Activated CD4-positive, alpha-beta memory T cell treated with anti-CD3 and anti-CD28 coated beads for 36 hours (primary cell): Measurements from ENCODE around the gene SAYSD1. TPM values are rescaled to one million over a fixed set of nuclear protein-coding genes. Genes with fewer than 3 reads are reported as not detected.

ENCODE experiments used
- CTCF ChIA-PET: fragments of 350-600 bp; sonication (Branson Sonifier 250); formaldehyde crosslinking; loops from one replicate; lab custom pipeline; 2021; ENCODE audit warnings: antibody characterized with exemption, inconsistent platforms; lab: Charles Lee
- POLR2A ChIA-PET: fragments of 350-600 bp; sonication (Branson Sonifier 250); formaldehyde crosslinking; loops from one replicate; lab custom pipeline; 2021; ENCODE audit warnings: antibody characterized with exemption; lab: Charles Lee
- DNase-seq: peaks from one replicate; pipeline ENCODE4 v3.0.0-alpha.2; 2020
- H3K27ac Mint-ChIP-seq: one replicate; pipeline ENCODE4 v1.8.0; 2021; ENCODE audit warnings: mixed read lengths
- H3K27me3 Mint-ChIP-seq: one replicate; pipeline ENCODE4 v1.8.0; 2021; ENCODE audit warnings: mixed read lengths
- H3K36me3 Mint-ChIP-seq: one replicate; pipeline ENCODE4 v1.8.0; 2021; ENCODE audit warnings: mixed read lengths
- H3K4me1 Mint-ChIP-seq: one replicate; pipeline ENCODE4 v1.8.0; 2021; ENCODE audit warnings: low read depth, mixed read lengths
- H3K4me3 Mint-ChIP-seq: one replicate; pipeline ENCODE4 v1.8.0; 2021; ENCODE audit warnings: mild to moderate bottlenecking, mixed read lengths
- H3K9me3 Mint-ChIP-seq: one replicate; pipeline ENCODE4 v1.8.0; 2021; ENCODE audit warnings: mixed read lengths
- intact Hi-C: fragments of 100-400 bp; cut with micrococcal nuclease; formaldehyde crosslinking; loops from one replicate; pipeline ENCODE4 v1.15.1; 2023
- total RNA-seq, 2 experiments: library from RNA; stranded (reverse); gene quantifications; one replicate each; pipeline ENCODE4 v1.2.3, GENCODE V29; 2021

SAYSD1 gene
- total RNA-seq, 2 experiments from 2014 or later = 12.3 to 12.9 TPM

DNA sequence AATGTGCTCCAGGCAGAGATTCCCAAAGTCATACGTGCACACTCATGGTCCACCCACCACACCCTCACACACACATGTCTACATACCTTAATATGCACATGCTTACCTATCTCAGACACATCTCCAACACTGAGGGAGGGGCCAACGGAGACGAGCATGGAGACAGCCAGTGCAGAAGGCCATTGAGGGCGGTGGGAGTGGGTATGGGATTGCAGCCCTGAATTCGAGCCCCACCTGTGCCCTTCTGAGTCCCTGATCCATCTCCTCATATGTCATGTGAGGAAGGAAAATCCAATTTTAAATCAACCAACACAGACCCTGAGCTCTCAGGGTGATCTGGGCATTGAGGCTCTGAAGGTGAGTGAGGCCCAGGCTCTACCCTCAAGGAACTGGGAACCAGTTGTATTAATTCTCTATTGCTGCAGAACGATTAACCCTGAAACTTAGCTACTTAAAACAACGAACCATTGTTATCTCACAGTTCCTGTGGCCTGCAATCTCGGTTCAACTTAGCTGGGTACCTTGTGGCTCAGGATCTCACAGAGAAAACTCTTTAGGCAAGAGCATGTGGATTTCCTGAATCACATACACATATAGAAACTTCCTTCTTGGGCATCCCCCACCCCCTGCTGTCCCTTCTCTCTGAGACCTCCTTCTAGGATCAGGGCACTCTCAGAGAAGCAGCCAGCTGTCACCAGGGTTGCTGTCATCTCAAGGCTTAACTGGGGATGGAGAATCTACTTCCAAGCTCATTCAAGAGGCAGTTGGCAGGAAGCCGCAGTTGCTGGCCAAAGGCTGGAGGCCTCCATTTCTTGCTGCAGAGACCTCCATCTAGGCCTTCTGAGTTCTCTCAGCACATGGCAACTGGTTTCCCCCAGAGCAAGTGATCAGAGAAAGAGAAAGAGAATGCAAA is 38.1 kb downstream of the SAYSD1 start:
- DNase-seq = no peak
- ChIA-PET POLR2A (no interaction called here), CTCF (no interaction called here)
- Mint-ChIP-seq H3K36me3 (no peaks in the 10 kb centered on the region), H3K4me1 (peaks cover 2% of the 10 kb centered on the region), H3K9me3 (no peaks in the 10 kb centered on the region), H3K4me3 (no peak overlapping the region), H3K27me3 (no peaks in the 10 kb centered on the region), H3K27ac (no peak overlapping the region)
- intact Hi-C loops = no loop called here

- CTCF ChIA-PET = interaction anchor here (1.0 kb wide), 1 partner anchor 48 kb away, joined by 3 read pairs; no protein-coding TSS in a partner anchor
- POLR2A ChIA-PET = no interaction called here
- Mint-ChIP-seq H3K9me3 (no peaks in the 10 kb centered on the region), H3K4me3 (no peak overlapping the region), H3K27ac (no peak overlapping the region), H3K27me3 (peaks cover 3% of the 10 kb centered on the region), H3K36me3 (no peaks in the 10 kb centered on the region), H3K4me1 (peaks cover 2% of the 10 kb centered on the region)
- DNase-seq = no peak
- intact Hi-C loops = no loop called here
Observed at GRCh38 chr6:39075807-39076622, 39.0 kb downstream of the SAYSD1 start.

DNA sequence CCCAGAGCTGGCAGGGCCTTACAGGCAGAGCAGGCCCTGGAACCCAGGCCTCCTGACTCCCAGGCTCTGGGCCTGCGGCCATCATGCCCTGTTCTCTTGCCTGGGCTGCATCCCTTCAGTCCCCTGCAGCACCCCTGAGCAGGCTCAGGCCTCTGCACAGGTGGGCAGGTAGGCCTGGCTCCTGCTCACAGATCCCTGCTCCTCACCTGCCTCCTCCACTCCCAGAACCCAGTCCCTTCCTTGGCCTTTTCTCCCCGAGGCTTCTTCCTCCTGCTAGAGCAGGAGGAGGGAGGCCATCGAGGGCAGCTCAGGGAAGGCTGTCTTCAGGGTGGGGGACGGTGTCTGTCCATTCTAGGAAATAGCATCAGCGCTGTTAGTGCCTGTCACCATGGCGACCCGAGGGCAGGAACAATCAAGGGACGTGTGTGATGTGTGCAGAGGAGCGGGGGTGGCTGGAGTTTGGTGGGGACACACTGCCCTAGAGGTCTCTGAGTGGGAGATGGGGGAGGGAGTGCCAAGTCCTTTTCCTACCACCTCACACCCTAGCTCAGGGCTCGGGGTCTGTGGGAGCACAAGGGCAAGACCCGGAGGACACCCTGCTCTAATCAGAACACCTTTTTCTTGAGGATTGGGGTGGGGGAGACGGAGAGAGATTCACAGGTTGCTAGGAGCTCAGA is 39.8 kb downstream of the SAYSD1 start:
- POLR2A ChIA-PET = no interaction called here
- H3K27me3 Mint-ChIP-seq = peaks cover 6% of the 10 kb centered on the region

DNA sequence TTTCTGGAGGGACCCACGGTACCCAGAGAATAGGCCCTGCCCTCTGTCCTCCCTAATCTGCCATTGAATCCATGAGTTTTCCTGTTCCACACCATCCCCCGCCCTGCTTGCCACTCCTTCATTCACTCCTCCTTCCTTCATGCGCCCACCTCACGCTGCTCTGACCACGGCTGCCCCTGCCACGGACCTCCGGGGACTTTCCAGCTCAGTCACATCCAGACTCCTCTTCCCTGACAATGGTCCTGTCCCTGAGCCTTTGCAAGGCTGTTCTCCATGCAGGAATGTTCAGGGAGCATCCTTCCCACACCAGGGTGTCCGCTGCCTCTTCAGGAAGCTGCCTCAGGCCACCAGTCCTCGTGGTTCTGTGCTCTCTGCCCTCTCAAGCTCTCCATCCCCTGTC is 40.5 kb downstream of the SAYSD1 start:
- no peak overlapping the region for H3K27ac Mint-ChIP-seq
- DNase-seq = no peak
- H3K9me3 Mint-ChIP-seq = no peaks in the 10 kb centered on the region
- ChIA-PET CTCF (no interaction called here), POLR2A (no interaction called here)
- peaks cover 2% of the 10 kb centered on the region for H3K4me1 Mint-ChIP-seq
- intact Hi-C loops = no loop called here
- no peaks in the 10 kb centered on the region for H3K36me3 Mint-ChIP-seq
- H3K4me3 Mint-ChIP-seq = no peak overlapping the region
- H3K27me3 Mint-ChIP-seq = peaks cover 6% of the 10 kb centered on the region

More for the DNA sequence above, 39.8 kb downstream of the SAYSD1 start:
- Mint-ChIP-seq H3K4me3 (no peak overlapping the region), H3K4me1 (peaks cover 2% of the 10 kb centered on the region), H3K9me3 (no peaks in the 10 kb centered on the region), H3K36me3 (no peaks in the 10 kb centered on the region), H3K27ac (no peak overlapping the region)
- DNase-seq = no peak
- CTCF ChIA-PET = interaction anchor here (1.0 kb wide), 1 partner anchor 49 kb away, joined by 3 read pairs; no protein-coding TSS in a partner anchor
- intact Hi-C loops = no loop called here

- ChIA-PET CTCF (no interaction called here), POLR2A (no interaction called here)
- Mint-ChIP-seq H3K4me1 (peaks cover 2% of the 10 kb centered on the region), H3K36me3 (no peaks in the 10 kb centered on the region), H3K4me3 (no peak overlapping the region), H3K9me3 (no peaks in the 10 kb centered on the region), H3K27ac (no peak overlapping the region), H3K27me3 (peaks cover 10% of the 10 kb centered on the region)
- no peak for DNase-seq
- intact Hi-C loops = no loop called here
Observed at GRCh38 chr6:39073471-39074355, 41.3 kb downstream of the SAYSD1 start.

GRCh38 chr6:39072830-39073229 is 42.2 kb downstream of the SAYSD1 start:
- CTCF ChIA-PET = no interaction called here
- POLR2A ChIA-PET = no interaction called here
- Mint-ChIP-seq H3K36me3 (no peaks in the 10 kb centered on the region), H3K4me1 (peaks cover 2% of the 10 kb centered on the region), H3K4me3 (no peak overlapping the region), H3K27ac (no peak overlapping the region), H3K9me3 (no peaks in the 10 kb centered on the region), H3K27me3 (peaks cover 10% of the 10 kb centered on the region)
- intact Hi-C loops = no loop called here
- no peak for DNase-seq

- DNase-seq = no peak
- Mint-ChIP-seq H3K9me3 (no peaks in the 10 kb centered on the region), H3K27me3 (peaks cover 19% of the 10 kb centered on the region), H3K27ac (no peak overlapping the region), H3K4me3 (no peak overlapping the region), H3K36me3 (no peaks in the 10 kb centered on the region), H3K4me1 (no peaks in the 10 kb centered on the region)
- intact Hi-C loops = no loop called here
- ChIA-PET POLR2A (no interaction called here), CTCF (interaction anchor here (1.3 kb wide), 1 partner anchor 71 kb away, joined by 3 read pairs; no protein-coding TSS in a partner anchor)
Observed at GRCh38 chr6:39068391-39068790, 46.6 kb downstream of the SAYSD1 start.

DNA sequence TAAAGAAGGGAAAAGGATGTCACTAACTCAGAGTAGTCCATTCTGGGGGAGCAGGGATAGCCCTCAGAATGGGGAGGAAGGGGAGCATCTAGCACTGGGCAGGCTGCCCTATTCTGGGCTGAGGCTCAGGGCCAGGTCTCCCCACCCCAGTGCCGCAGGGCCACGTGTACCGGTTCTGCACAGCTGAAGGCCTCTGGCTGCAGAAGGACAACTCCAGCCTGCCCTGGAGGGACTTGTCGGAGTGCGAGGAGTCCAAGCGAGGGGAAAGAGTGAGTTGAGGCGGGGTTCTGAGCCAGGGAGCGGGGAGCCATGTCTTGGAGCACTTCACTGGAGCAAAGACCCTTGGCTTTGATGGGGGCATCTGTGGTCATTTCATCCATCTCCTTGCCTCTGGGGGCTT is 49.4 kb downstream of the SAYSD1 start:
- ChIA-PET CTCF (no interaction called here), POLR2A (no interaction called here)
- no peaks in the 10 kb centered on the region for H3K4me1 Mint-ChIP-seq
- no peaks in the 10 kb centered on the region for H3K36me3 Mint-ChIP-seq
- H3K27me3 Mint-ChIP-seq = peaks cover 22% of the 10 kb centered on the region
- no peak overlapping the region for H3K27ac Mint-ChIP-seq
- no peak overlapping the region for H3K4me3 Mint-ChIP-seq
- no peaks in the 10 kb centered on the region for H3K9me3 Mint-ChIP-seq
- intact Hi-C loops = no loop called here
- DNase-seq = no peak

DNA sequence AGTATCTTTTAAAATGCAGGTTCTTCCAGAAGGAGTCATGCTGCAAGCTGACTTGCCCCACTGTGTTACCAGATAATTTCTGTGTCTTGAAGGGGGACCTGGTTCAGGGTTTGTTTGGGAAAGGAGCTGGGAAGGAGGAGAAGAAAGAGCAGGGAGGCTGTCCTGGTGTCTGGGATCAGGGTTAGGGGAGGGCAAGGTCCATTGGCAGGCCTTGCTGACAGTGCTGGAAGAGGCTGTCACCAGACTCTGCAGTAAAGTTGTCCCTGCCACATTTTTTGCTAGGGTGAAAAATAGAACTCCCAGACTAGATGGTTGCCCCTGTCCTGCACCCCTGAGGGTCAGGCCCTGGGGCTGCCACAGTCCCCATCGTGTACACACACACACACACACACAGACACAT is 51.5 kb downstream of the SAYSD1 start:
- intact Hi-C loops = no loop called here
- Mint-ChIP-seq H3K27me3 (peaks cover 21% of the 10 kb centered on the region), H3K36me3 (no peaks in the 10 kb centered on the region), H3K4me1 (no peaks in the 10 kb centered on the region), H3K4me3 (no peak overlapping the region), H3K9me3 (no peaks in the 10 kb centered on the region), H3K27ac (no peak overlapping the region)
- CTCF ChIA-PET = no interaction called here
- no peak for DNase-seq
- POLR2A ChIA-PET = no interaction called here

DNA sequence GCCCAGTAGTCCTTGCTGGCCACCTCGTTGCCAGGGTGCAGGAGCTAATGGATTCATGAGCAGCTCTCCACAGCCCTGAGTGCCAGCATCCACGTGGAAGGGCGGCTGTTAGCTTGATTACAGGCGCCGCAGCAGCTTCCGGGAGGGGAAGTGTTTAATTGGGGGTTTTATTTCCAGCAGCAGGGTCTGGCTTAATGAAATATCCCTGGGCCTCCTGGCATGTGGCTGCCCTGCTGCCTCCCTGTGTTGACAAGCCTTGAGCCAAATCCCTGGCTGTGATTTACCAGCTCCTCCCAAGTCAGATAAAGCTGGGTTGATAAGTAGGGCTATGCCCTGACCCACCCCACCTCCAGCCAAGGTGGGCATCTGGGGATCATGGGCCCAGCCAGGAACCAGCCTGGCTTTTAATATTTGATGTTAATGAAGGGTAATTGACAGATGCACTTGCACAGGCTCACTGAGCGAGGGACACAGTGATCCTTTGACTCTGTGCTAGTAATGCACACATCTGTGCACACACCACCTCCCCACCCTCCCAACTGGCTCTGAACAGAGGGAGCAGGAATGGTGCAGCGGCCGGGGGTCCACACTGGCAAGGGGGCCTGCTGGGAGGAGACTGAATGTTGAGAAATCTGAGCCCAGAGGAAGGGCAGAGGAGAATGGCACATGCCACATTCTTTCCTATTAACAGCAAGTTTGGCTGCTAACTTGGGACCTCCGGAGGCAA is 52.8 kb downstream of the SAYSD1 start:
- no peaks in the 10 kb centered on the region for H3K36me3 Mint-ChIP-seq
- ChIA-PET CTCF (interaction anchor here (1.8 kb wide), 1 partner anchor 36 kb away, joined by 4 read pairs; no protein-coding TSS in a partner anchor), POLR2A (no interaction called here)
- no peak overlapping the region for H3K4me3 Mint-ChIP-seq
- no peaks in the 10 kb centered on the region for H3K4me1 Mint-ChIP-seq
- DNase-seq = no peak
- peaks cover 22% of the 10 kb centered on the region for H3K27me3 Mint-ChIP-seq
- intact Hi-C loops = no loop called here
- H3K9me3 Mint-ChIP-seq = no peaks in the 10 kb centered on the region
- no peak overlapping the region for H3K27ac Mint-ChIP-seq

GRCh38 chr6:39061588-39061987 is 53.4 kb downstream of the SAYSD1 start:
- Mint-ChIP-seq H3K27me3 (peaks cover 22% of the 10 kb centered on the region), H3K9me3 (no peaks in the 10 kb centered on the region), H3K27ac (no peak overlapping the region), H3K4me1 (no peaks in the 10 kb centered on the region), H3K4me3 (no peak overlapping the region), H3K36me3 (no peaks in the 10 kb centered on the region)
- intact Hi-C loops = no loop called here
- no peak for DNase-seq
- POLR2A ChIA-PET = no interaction called here
- CTCF ChIA-PET = interaction anchor here (1.8 kb wide), 1 partner anchor 35 kb away, joined by 4 read pairs; no protein-coding TSS in a partner anchor
